ENCODE data around the gene SLTM. TPM values are rescaled to one million over a fixed set of nuclear protein-coding genes. Genes with fewer than 3 reads are reported as not detected.

The SLTM gene
- total and polyA plus RNA-seq, 2 donors from 2014 or later = 30.5 to 93.5 TPM

DNA sequence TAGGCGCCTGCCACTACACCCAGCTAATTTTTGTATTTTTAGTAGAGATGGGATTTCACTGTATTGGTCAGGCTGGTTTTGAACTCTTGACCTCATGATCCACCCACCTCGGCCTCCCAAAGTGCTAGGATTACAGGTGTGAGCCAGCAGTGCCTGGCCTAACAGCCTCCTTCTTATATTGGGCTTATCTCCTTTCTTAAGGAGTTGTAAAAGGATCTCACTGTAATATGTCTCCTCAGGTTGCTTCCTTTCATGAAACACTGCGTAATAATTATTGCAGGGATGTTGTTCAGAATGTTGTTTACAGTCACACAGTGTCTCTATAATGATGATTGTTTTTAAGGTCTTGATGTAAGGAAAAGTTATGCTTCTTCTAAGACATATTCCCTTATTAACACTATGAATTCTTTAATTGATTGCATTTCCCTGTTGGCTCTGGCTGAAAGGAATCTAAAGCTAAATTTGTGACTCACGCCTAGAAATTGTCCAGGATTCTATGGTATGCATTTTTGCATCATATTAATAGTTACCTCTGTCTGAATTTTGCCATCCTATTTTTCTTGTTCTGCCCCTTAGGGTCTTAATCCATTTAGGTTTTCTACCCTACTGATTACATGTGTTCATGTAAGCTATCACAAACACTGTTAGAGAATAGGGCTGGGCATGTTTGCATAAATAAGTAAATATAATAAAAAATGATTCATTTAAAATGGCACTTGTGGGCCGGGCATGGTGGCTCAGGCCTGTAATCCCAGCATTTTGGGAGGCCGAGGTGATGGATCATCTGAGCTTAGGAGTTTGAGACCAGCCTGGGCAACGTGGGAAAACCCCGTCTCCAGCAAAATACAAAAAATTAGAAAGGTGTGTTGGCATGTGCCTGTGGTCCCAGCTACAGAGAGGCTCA, 29.4 kb upstream of the SLTM start:
- H3K9me3 ChIP-seq (ENCODE audit: control insufficient read depth in 2 of 3, insufficient read depth in 1 of 3, low read length in 3 of 3) = no peaks in the 10 kb centered on the region
- DNase-seq = no peak
- no peak for FAIRE-seq
- no peaks in the 10 kb centered on the region for H3K4me1 ChIP-seq (ENCODE audit: control insufficient read depth in 2 of 3, insufficient read depth in 2 of 3, low read depth in 1 of 3, low read length in 3 of 3)
- no peak overlapping the region for H3K27ac ChIP-seq (ENCODE audit: low read depth in 2 of 2, low read length in 2 of 2)
- H3K9ac ChIP-seq (ENCODE audit: low read length in 3 of 3) = no peak overlapping the region
- intact Hi-C loops (cut with DNase I) = no loop called here
- H3K4me3 ChIP-seq (ENCODE audit: low read length in 3 of 3) = no peak overlapping the region
- H3K27me3 ChIP-seq (ENCODE audit: control insufficient read depth, insufficient read depth, low read length) = no peaks in the 10 kb centered on the region
- TF ChIP-seq CTCF (IDR thresholded peaks at IDR 0.05; ENCODE audit: borderline replicate concordance, extremely low read depth, insufficient read depth) = no peak
- no peaks in the 10 kb centered on the region for H3K36me3 ChIP-seq (ENCODE audit: control insufficient read depth in 2 of 3, insufficient read depth in 3 of 3, low read length in 3 of 3)

DNA sequence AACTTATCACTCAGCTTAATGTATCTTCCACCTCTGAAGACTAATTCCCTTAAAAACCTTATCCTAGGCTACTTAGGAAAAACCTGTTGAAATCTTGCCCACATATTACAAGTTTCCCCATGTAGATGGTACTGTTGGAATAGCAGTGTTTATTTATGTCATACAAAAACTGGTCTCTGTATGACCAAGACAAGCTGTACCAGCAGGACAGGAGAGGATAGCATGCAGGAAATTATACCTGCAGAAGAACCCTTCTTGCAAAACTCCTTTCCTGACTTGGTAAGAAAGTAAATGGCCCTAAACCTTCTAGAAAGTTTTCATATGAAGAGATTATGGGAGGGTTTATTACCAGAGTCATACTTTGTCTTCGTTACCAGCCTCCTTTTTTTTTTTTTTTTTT, 28.7 kb upstream of the SLTM start:
- TF ChIP-seq CTCF (IDR thresholded peaks at IDR 0.05; ENCODE audit: borderline replicate concordance, extremely low read depth, insufficient read depth) = no peak
- H3K9me3 ChIP-seq (ENCODE audit: control insufficient read depth in 2 of 3, insufficient read depth in 1 of 3, low read length in 3 of 3) = no peaks in the 10 kb centered on the region
- DNase-seq (no peak), FAIRE-seq (no peak)
- no peaks in the 10 kb centered on the region for H3K36me3 ChIP-seq (ENCODE audit: control insufficient read depth in 2 of 3, insufficient read depth in 3 of 3, low read length in 3 of 3)
- H3K27me3 ChIP-seq (ENCODE audit: control insufficient read depth, insufficient read depth, low read length) = no peaks in the 10 kb centered on the region
- no peak overlapping the region for H3K4me3 ChIP-seq (ENCODE audit: low read length in 3 of 3)
- no peak overlapping the region for H3K27ac ChIP-seq (ENCODE audit: low read depth in 2 of 2, low read length in 2 of 2)
- H3K9ac ChIP-seq (ENCODE audit: low read length in 3 of 3) = no peak overlapping the region
- intact Hi-C loops (cut with DNase I) = no loop called here
- no peaks in the 10 kb centered on the region for H3K4me1 ChIP-seq (ENCODE audit: control insufficient read depth in 2 of 3, insufficient read depth in 2 of 3, low read depth in 1 of 3, low read length in 3 of 3)

DNA sequence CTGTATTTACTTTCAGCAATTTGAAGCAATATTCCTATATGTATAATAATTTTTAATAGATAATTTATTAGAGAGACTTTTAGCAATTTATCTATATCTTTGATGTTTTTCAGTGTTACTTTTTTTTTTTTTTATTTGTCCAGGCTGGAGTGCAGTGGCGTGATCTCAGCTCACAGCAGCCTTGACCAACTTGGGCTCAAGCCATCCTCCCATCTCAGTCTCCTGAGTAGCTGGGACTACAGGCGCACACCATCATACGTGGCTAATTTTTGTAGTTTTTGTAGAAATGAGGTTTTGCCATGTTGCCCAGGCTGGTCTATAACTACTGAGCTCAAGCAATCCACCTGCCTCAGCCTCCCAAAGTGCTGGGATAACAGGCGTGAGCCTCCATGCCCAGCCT, 25.3 kb upstream of the SLTM start:
- DNase-seq = no peak
- no peaks in the 10 kb centered on the region for H3K4me1 ChIP-seq (ENCODE audit: control insufficient read depth in 2 of 3, insufficient read depth in 2 of 3, low read depth in 1 of 3, low read length in 3 of 3)
- intact Hi-C loops (cut with DNase I) = no loop called here
- no peak overlapping the region for H3K9ac ChIP-seq (ENCODE audit: low read length in 3 of 3)
- no peaks in the 10 kb centered on the region for H3K9me3 ChIP-seq (ENCODE audit: control insufficient read depth in 2 of 3, insufficient read depth in 1 of 3, low read length in 3 of 3)
- H3K36me3 ChIP-seq (ENCODE audit: control insufficient read depth in 2 of 3, insufficient read depth in 3 of 3, low read length in 3 of 3) = no peaks in the 10 kb centered on the region
- TF ChIP-seq CTCF (IDR thresholded peaks at IDR 0.05; ENCODE audit: borderline replicate concordance, extremely low read depth, insufficient read depth) = no peak
- no peak overlapping the region for H3K4me3 ChIP-seq (ENCODE audit: low read length in 3 of 3)
- H3K27ac ChIP-seq (ENCODE audit: low read depth in 2 of 2, low read length in 2 of 2) = no peak overlapping the region
- no peak for FAIRE-seq
- H3K27me3 ChIP-seq (ENCODE audit: control insufficient read depth, insufficient read depth, low read length) = no peaks in the 10 kb centered on the region
